Ishikawa (cell line): ENCODE results near the gene IGLL5.

ENCODE experiments used
- CEBPB ChIP-seq: IDR thresholded peaks from 2 replicates; pipeline ENCODE4 v1.6.1; 2012
- CREB1 ChIP-seq: IDR thresholded peaks from 2 replicates; pipeline ENCODE4 v1.6.1; 2012; ENCODE audit warnings: low read depth
- EGR1 ChIP-seq: IDR thresholded peaks from 2 replicates; pipeline ENCODE4 v1.6.1; 2012
- EP300 ChIP-seq: IDR thresholded peaks from 2 replicates; pipeline ENCODE4 v1.6.1; 2012; ENCODE audit warnings: borderline replicate concordance
- FOXM1 ChIP-seq: IDR thresholded peaks from 2 replicates; pipeline ENCODE4 v1.6.1; 2012; ENCODE audit warnings: low read depth, borderline replicate concordance
- MAX ChIP-seq: IDR thresholded peaks from 2 replicates; pipeline ENCODE4 v1.6.1; 2012
- NFIC ChIP-seq: IDR thresholded peaks from 2 replicates; pipeline ENCODE4 v1.6.1; 2012
- RAD21 ChIP-seq: IDR thresholded peaks from 2 replicates; pipeline ENCODE4 v1.6.1; 2012; ENCODE audit warnings: low read depth
- REST ChIP-seq: IDR thresholded peaks from 2 replicates; pipeline ENCODE4 v1.6.1; 2012; ENCODE audit warnings: low read depth, mild to moderate bottlenecking
- TAF1 ChIP-seq: IDR thresholded peaks from 2 replicates; pipeline ENCODE4 v1.6.1; 2012; ENCODE audit warnings: low read depth, mild to moderate bottlenecking
- TCF12 ChIP-seq: IDR thresholded peaks from 2 replicates; pipeline ENCODE4 v1.6.1; 2012; ENCODE audit warnings: low read depth
- TEAD4 ChIP-seq: IDR thresholded peaks from 2 replicates; pipeline ENCODE4 v1.6.1; 2012
- USF1 ChIP-seq: IDR thresholded peaks from 2 replicates; pipeline ENCODE4 v1.6.1; 2012
- YY1 ChIP-seq: IDR thresholded peaks from 2 replicates; pipeline ENCODE4 v1.6.1; 2012; ENCODE audit warnings: low read depth
- ZBTB7A ChIP-seq: IDR thresholded peaks from 2 replicates; pipeline ENCODE4 v1.6.1; 2012; ENCODE audit warnings: low read depth

Gene IGLL5

GRCh38 chr22:22847241-22847640 lies 40.4 kb upstream of the IGLL5 start:
- TF ChIP-seq NFIC = no peak
- TF ChIP-seq EGR1 = no peak

- TF ChIP-seq RAD21 = peak; percentile 80
- no peak for TF ChIP-seq EGR1
- TF ChIP-seq FOXM1 = no peak
These were observed 39.2 kb upstream of the IGLL5 start for GRCh38 chr22:22848364-22848866.

GRCh38 chr22:22849640-22850610 lies 37.7 kb upstream of the IGLL5 start:
- TF ChIP-seq FOXM1 (no peak), MAX (no peak), NFIC (no peak), YY1 (no peak), ZBTB7A (no peak)

- TF ChIP-seq TAF1 = no peak
- TF ChIP-seq MAX = no peak
- TF ChIP-seq ZBTB7A = no peak
These were observed 35.6 kb upstream of the IGLL5 start for GRCh38 chr22:22851969-22852368.

- no peak for TF ChIP-seq CEBPB
These were observed 33.9 kb upstream of the IGLL5 start for GRCh38 chr22:22853713-22854112.

- TF ChIP-seq YY1 (no peak), RAD21 (no peak), NFIC (no peak), EP300 (no peak), TCF12 (no peak), REST (no peak), FOXM1 (no peak), ZBTB7A (no peak), CREB1 (no peak), TAF1 (no peak), TEAD4 (no peak), MAX (no peak), CEBPB (no peak), USF1 (no peak), EGR1 (no peak)
These were observed 33.1 kb upstream of the IGLL5 start for GRCh38 chr22:22854466-22854865.

- TF ChIP-seq FOXM1 = no peak
- TF ChIP-seq MAX = no peak
- TF ChIP-seq NFIC = no peak
- no peak for TF ChIP-seq YY1
- TF ChIP-seq TAF1 = no peak
- TF ChIP-seq EP300 = no peak
These were observed 32.5 kb upstream of the IGLL5 start for GRCh38 chr22:22855085-22855484.

GRCh38 chr22:22855617-22856308 lies 31.9 kb upstream of the IGLL5 start:
- TF ChIP-seq REST (no peak), TCF12 (no peak), YY1 (no peak), RAD21 (no peak), TAF1 (no peak), EP300 (no peak), EGR1 (no peak), ZBTB7A (no peak), CREB1 (no peak), MAX (no peak), NFIC (no peak), FOXM1 (no peak), USF1 (no peak), CEBPB (no peak), TEAD4 (no peak)
